PC-9 (cell line): ENCODE measurements around the gene CPT1B. TPM values are rescaled to one million over a fixed set of nuclear protein-coding genes. Genes with fewer than 3 reads are reported as not detected.

Experiments
- BruUV-seq: library from RNA; stranded (reverse); fragments of 400-500 nt; replicated peaks from 2 replicates; lab custom pipeline; 2021; lab: Mats Ljungman, UMichigan
- CTCF ChIA-PET: fragments of 300-600 bp; sonication (Branson Sonifier 250); formaldehyde crosslinking; loops from one replicate; lab custom pipeline; 2022; ENCODE audit warnings: antibody characterized with exemption; lab: Charles Lee
- POLR2A ChIA-PET: fragments of 300-600 bp; sonication (Branson Sonifier 250); formaldehyde crosslinking; loops from one replicate; lab custom pipeline; 2022; ENCODE audit warnings: antibody characterized with exemption; ENCODE audit not compliant: unreplicated experiment; lab: Charles Lee
- DNase-seq, 2 experiments: peaks; one replicate each; pipeline versions ENCODE4 v3.0.0 to v3.0.0-alpha.2; 2015 to 2022; ENCODE audit warnings: mixed read lengths in 1 of 2
- H2AFZ ChIP-seq: fragments of 200-600 bp; sonication (generic); 2 replicates; pipeline ENCODE4 v1.8.1; 2017; ENCODE audit warnings: antibody characterized with exemption
- H3F3A ChIP-seq: fragments of 200-600 bp; sonication (generic); 2 replicates; pipeline ENCODE4 v1.8.1; 2017; ENCODE audit warnings: antibody characterized with exemption, mild to moderate bottlenecking, low read depth; ENCODE audit not compliant: insufficient read depth
- H3K27ac ChIP-seq: fragments of 200-600 bp; sonication (generic); 2 replicates; pipeline ENCODE4 v1.6.1; 2016; ENCODE audit warnings: mixed run types
- H3K27me3 ChIP-seq: fragments of 200-600 bp; sonication (generic); 2 replicates; pipeline ENCODE4 v1.6.1; 2016; ENCODE audit warnings: low read depth, mixed run types; ENCODE audit not compliant: insufficient read depth
- H3K36me3 ChIP-seq: fragments of 200-600 bp; sonication (generic); 2 replicates; pipeline ENCODE4 v1.6.1; 2016; ENCODE audit warnings: low read depth, mixed run types
- H3K4me1 ChIP-seq: fragments of 200-600 bp; sonication (generic); replicated peaks from 2 replicates; pipeline ENCODE4 v1.6.1; 2016; ENCODE audit warnings: mixed run types; ENCODE audit not compliant: insufficient read depth
- H3K4me2 ChIP-seq: fragments of 200-600 bp; sonication (generic); 2 replicates; pipeline ENCODE4 v1.6.1; 2017; ENCODE audit warnings: mixed run types
- H3K4me3 ChIP-seq: fragments of 200-600 bp; sonication (generic); 2 replicates; pipeline ENCODE4 v1.6.1; 2016; ENCODE audit warnings: mixed run types
- H3K79me2 ChIP-seq: fragments of 200-600 bp; sonication (generic); 2 replicates; pipeline ENCODE4 v1.6.1; 2017; ENCODE audit warnings: low read depth, mixed run types
- H3K9me2 ChIP-seq: fragments of 200-600 bp; sonication (generic); 2 replicates; pipeline ENCODE4 v1.8.1; 2017; ENCODE audit warnings: mild to moderate bottlenecking; ENCODE audit not compliant: insufficient read depth
- H3K9me3 ChIP-seq: fragments of 200-600 bp; sonication (generic); 2 replicates; pipeline ENCODE4 v1.8.1; 2016; ENCODE audit warnings: low read depth; ENCODE audit not compliant: insufficient read depth
- H4K20me1 ChIP-seq: fragments of 200-600 bp; sonication (generic); 2 replicates; pipeline ENCODE4 v1.8.1; 2017; ENCODE audit not compliant: insufficient read depth
- EZH2 ChIP-seq: fragments of 200-600 bp; sonication (generic); IDR thresholded peaks from 2 replicates; pipeline ENCODE4 v1.8.0; 2017; ENCODE audit warnings: antibody characterized with exemption, low read depth
- intact Hi-C: fragments of 100-400 bp; cut with micrococcal nuclease; formaldehyde crosslinking; loops from one replicate; pipeline ENCODE4 v1.10.0; 2022; ENCODE audit not compliant: unreplicated experiment
- total RNA-seq: library from RNA; stranded (reverse); gene quantifications from 2 replicates; pipeline ENCODE4 v1.2.3, GENCODE V29; 2021
- TF ChIP-seq, protein P1 (sequence below): fragments of 200-600 bp; sonication (generic); conservative IDR thresholded peaks from 2 replicates; pipeline ENCODE4 v1.6.1; 2017; ENCODE audit warnings: mixed run types, antibody characterized with exemption, mild to moderate bottlenecking, moderate library complexity

CPT1B gene
- total RNA-seq, 1 experiment from 2014 or later = 66.2 TPM

- TF ChIP-seq, protein P1, sequence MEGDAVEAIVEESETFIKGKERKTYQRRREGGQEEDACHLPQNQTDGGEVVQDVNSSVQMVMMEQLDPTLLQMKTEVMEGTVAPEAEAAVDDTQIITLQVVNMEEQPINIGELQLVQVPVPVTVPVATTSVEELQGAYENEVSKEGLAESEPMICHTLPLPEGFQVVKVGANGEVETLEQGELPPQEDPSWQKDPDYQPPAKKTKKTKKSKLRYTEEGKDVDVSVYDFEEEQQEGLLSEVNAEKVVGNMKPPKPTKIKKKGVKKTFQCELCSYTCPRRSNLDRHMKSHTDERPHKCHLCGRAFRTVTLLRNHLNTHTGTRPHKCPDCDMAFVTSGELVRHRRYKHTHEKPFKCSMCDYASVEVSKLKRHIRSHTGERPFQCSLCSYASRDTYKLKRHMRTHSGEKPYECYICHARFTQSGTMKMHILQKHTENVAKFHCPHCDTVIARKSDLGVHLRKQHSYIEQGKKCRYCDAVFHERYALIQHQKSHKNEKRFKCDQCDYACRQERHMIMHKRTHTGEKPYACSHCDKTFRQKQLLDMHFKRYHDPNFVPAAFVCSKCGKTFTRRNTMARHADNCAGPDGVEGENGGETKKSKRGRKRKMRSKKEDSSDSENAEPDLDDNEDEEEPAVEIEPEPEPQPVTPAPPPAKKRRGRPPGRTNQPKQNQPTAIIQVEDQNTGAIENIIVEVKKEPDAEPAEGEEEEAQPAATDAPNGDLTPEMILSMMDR = no peak
- TF ChIP-seq EZH2 = no peak
- Histone ChIP-seq H2AFZ (no peak overlapping the region), H3K9me3 (no peaks in the 10 kb centered on the region), H3K9me2 (no peaks in the 10 kb centered on the region), H3K36me3 (peaks cover 13% of the 10 kb centered on the region), H3F3A (peaks cover 51% of the 10 kb centered on the region), H3K4me2 (peak overlapping the region; percentile 94), H3K27ac (peak overlapping the region; percentile 56; the same call in 1 of the 2 replicates), H3K4me1 (peaks cover 23% of the 10 kb centered on the region), H4K20me1 (peaks cover 24% of the 10 kb centered on the region), H3K27me3 (no peaks in the 10 kb centered on the region), H3K4me3 (peak overlapping the region; percentile 96), H3K79me2 (peaks cover 23% of the 10 kb centered on the region)
- TSS peak; percentile 37 for BruUV-seq
- ChIA-PET CTCF (interaction anchor here (2.6 kb wide), 1 partner anchor 39 kb away, joined by 14 read pairs; the partner anchor contains the start of gene SYCE3), POLR2A (no interaction called here)
- DNase-seq = peak in 1 of 2 experiments; percentile 28
- intact Hi-C loops = loop anchor here (2.0 kb wide), 1 partner anchor 15 kb away; the partner anchor contains the start of gene NCAPH2
These were observed 54.2 kb downstream of the CPT1B start for GRCh38 chr22:50523806-50524675.

GRCh38 chr22:50523458-50523805 lies 54.8 kb downstream of the CPT1B start:
- H3K9me2 ChIP-seq = no peaks in the 10 kb centered on the region
- peaks cover 24% of the 10 kb centered on the region for H4K20me1 ChIP-seq
- peaks cover 16% of the 10 kb centered on the region for H3K36me3 ChIP-seq
- intact Hi-C loops = no loop called here
- H3F3A ChIP-seq = peaks cover 45% of the 10 kb centered on the region
- peak overlapping the region; percentile 94; the same call in 1 of the 2 replicates for H3K4me2 ChIP-seq
- no TSS peak for BruUV-seq
- no peak overlapping the region for H3K27ac ChIP-seq
- H3K79me2 ChIP-seq = peaks cover 23% of the 10 kb centered on the region
- H3K4me3 ChIP-seq = no peak overlapping the region
- no peak overlapping the region for H2AFZ ChIP-seq
- CTCF ChIA-PET = no interaction called here
- POLR2A ChIA-PET = no interaction called here
- no peaks in the 10 kb centered on the region for H3K27me3 ChIP-seq
- H3K9me3 ChIP-seq = no peaks in the 10 kb centered on the region
- H3K4me1 ChIP-seq = peaks cover 23% of the 10 kb centered on the region
- no peak for DNase-seq
- TF ChIP-seq, protein P1 = no peak
- no peak for TF ChIP-seq EZH2

DNA sequence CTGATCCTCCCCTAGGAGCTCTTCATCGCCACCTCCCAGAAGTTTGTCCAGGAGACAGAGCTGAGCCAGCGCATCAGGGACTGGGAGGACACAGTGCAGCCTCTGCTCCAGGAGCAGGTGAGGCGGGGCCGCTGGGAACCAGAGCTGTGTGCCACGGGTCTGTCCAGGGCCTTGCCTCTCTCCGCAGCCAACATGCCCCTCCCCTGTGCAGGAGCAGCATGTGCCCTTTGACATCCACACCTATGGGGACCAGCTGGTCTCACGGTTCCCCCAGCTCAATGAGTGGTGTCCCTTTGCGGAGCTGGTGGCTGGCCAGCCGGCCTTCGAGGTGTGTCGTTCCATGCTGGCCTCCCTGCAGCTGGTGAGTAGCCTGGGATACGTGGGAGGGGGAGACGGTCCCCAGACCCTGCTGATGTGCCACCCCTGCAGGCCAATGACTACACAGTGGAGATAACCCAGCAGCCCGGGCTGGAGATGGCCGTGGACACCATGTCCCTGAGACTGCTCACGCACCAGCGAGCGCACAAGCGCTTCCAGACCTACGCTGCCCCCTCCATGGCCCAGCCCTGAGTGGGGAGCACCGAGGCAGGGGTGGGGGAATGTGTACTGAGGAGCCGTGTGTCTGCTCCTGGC lies 55.3 kb downstream of the CPT1B start:
- BruUV-seq = no TSS peak
- CTCF ChIA-PET = no interaction called here

More for the DNA sequence above, 55.3 kb downstream of the CPT1B start:
- H3K9me2 ChIP-seq = no peaks in the 10 kb centered on the region
- H2AFZ ChIP-seq = no peak overlapping the region
- TF ChIP-seq, protein P1 = no peak
- TF ChIP-seq EZH2 = no peak
- H3K4me3 ChIP-seq = no peak overlapping the region
- H3K4me2 ChIP-seq = no peak overlapping the region
- peaks cover 40% of the 10 kb centered on the region for H3F3A ChIP-seq
- no peaks in the 10 kb centered on the region for H3K9me3 ChIP-seq
- peaks cover 23% of the 10 kb centered on the region for H3K79me2 ChIP-seq
- peaks cover 22% of the 10 kb centered on the region for H3K36me3 ChIP-seq
- H3K27ac ChIP-seq = no peak overlapping the region
- DNase-seq = no peak
- H3K4me1 ChIP-seq = peaks cover 22% of the 10 kb centered on the region
- H4K20me1 ChIP-seq = peaks cover 24% of the 10 kb centered on the region
- intact Hi-C loops = no loop called here
- POLR2A ChIA-PET = no interaction called here
- H3K27me3 ChIP-seq = no peaks in the 10 kb centered on the region
